NCI-H2227 (cell line): ENCODE measurements around the gene PUS7.
"Not testable (repeated sequence)": the region's sequence is repeated elsewhere in the genome, so short reads cannot be mapped to it uniquely, and the experiment has no call there.

ENCODE experiments used
- DNase-seq: peaks from one replicate; lab custom pipeline; 2025; ENCODE audit not compliant: unreplicated experiment; lab: John Stamatoyannopoulos, UW

Gene PUS7

DNA sequence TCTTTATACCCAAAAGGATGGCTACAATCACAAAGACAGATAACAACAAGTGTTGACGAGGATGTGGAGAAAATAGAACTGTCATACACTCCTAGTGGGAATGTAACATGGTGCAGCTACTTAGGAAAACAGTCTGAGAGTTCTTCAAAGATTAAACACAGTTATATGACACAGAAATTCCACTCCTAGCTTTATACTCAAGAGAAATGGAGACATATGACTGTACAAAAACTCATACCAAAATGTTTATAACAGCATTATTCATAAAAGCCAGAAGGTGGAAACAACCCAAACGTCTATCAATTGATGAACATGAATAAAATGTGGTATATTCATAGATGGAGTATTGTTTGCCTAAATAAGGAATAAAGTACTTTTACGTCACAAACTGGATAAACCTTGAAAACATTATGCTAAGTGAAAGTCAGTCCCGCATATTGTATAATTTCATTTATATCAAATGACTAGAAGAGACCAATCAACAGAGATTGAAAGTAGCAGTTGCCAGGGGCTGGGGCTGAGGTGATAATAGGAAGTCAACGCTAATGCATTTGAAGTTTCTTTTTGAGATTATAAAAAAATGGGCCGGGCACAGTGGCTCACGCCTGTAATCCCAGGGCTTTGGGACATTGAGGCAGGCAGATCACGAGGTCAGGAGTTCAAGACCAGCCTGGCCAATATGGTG, 71.8 kb downstream of the PUS7 start:
- DNase-seq = no peak

DNA sequence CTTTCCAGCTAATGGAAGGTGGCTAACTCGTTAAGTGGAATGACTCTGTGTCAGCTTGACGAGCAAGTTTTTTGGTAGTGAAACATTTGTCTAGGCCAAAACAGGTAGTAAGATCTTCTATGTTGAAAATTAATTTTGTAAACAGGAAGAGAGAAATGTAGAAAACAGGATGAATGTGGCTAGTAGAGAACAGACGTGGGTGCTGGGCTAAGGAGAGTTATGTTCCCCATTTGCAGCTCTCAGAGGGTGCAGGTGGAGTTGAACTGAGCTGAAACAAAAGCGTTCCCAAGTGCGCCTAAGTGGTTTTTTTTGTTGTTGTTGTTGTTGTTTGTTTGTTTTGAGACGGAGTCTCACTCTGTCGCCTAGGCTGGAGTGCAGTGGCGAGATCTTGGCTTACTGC, 73.9 kb downstream of the PUS7 start:
- DNase-seq = no peak

DNA sequence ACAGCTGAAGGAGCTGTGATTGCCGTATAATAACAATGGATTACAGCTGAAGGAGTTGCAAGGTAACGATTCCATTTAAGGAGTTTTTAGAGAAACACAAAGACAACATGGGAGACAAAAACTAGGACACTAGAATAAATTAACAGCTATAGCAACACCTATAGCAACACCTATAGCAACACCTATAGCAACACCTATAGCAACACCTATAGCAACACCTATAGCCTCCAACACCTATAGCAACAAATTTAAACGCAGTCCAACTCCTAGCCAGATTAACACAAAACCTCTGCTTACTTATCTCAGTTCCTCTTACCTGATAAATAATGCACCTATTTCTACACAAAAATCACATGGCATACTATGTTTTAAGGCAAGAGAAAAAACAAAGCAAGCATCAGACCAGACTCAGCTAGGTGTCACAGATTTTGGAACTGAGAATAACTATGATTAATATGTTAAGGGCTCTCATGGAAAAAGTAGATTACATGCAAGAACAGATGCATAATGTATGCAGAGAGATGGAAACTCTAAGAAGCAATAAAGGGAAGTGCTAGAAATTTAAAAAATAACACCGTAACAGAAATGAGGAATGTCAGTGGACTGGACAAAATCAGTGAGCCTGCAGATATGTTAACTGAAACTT, 77.6 kb downstream of the PUS7 start:
- peak; percentile 18 for DNase-seq

DNA sequence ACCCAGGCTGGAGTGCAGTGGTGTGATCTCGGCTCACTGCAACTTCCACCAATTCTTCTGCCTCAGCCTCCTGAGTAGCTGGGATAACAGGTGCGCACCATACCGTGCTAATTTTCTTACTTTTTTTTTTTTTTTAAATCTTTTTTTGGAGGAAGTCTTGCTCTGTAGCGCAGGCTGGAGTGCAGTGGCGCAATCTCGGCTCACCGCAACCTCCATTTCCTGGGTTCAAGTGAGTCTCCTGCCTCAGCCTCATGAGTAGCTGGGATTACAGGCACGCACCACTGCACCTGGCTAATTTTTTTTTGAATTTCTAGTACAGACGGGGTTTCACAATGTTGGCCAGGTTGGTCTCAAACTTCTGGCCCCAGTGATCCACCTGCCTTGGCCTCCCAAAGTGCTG, 79.9 kb downstream of the PUS7 start:
- not testable (repeated sequence) for DNase-seq

DNA sequence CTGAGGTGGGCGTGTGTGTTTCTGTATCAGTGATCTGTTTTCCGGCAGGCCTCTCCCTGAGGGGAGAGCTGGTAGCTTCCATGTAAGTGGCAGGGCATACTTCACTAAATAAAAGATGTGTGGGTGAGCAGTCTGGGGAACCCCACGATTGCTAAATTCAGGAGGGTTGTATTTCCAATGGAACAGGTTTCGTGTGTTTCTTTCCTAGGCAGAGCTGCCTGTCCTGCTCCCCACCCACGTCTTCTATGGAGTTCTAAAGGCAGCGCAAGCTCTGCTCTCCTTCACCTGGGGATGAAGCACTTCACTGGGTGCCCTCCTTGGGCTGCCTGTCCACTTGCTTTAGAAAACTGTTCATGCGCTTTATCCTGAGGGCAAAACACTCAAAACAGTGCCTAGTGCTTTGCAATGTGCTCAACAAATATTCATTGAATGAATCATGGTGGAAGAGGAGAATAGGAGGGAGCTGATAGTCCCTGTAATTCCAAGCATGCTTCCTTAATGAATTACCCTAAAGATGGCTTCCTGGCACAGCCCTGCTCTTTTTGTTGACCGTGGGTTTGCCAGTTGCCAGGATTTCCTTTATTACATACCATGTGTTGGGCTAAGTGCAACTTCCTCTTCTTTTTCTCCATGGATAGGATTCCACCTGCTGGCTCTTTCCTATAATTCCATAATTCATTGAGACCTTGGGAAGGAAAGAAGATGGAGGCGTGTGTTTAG, 82.7 kb downstream of the PUS7 start:
- no peak for DNase-seq

DNA sequence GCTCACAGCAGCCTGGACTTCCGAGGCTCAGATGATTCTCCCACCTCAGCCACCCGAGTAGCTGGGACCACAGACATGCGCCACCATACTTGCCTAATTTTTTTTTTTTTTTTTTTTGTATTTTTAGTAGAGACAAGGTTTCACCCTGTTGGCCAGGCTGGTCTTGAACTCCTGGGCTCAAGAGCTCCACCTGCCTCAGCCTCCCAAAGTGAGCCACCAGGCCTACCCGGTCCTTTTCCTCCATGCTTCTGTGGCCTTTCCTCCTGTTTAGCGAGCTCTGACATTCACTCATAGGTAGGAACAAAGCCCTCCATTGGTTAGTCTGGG, 83.3 kb downstream of the PUS7 start:
- no peak for DNase-seq

DNA sequence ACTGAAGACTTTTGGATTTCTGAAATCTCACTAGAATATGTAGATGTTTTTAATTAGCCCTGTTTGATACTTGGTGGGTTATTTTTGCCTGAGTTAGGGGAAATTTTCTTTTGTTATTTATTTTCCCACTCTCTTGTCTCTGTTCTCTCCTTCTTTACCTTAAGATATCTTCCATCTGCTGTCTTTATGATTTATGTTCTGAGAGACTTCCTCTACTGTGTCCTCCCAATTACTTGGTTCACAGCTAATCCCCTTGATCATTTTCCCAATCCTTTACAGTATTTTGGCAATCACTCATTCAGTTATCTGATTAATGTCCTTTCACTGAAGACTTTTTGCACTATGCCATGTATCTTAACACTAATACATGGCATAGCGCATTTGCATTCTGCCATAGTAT, 83.8 kb downstream of the PUS7 start:
- DNase-seq = no peak

DNA sequence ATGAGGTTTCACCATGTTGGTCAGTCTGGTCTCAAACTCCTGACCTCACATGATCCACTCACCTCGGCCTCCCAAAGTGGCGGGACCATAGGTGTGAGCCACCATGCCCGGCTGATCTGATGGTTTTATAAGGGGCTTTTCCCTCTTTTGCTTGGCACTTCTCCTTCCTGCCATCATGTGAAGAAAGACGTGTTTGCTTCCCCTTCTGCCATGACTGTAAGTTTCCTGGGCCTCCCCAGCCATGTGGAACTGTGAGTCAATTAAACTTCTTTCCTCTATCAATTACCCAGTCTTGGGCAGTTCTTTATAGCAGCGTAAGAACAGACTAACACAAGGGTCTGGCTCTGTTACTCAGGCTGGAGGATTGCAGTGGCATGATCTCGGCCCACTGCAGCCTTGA, 84.7 kb downstream of the PUS7 start:
- not testable (repeated sequence) for DNase-seq

DNA sequence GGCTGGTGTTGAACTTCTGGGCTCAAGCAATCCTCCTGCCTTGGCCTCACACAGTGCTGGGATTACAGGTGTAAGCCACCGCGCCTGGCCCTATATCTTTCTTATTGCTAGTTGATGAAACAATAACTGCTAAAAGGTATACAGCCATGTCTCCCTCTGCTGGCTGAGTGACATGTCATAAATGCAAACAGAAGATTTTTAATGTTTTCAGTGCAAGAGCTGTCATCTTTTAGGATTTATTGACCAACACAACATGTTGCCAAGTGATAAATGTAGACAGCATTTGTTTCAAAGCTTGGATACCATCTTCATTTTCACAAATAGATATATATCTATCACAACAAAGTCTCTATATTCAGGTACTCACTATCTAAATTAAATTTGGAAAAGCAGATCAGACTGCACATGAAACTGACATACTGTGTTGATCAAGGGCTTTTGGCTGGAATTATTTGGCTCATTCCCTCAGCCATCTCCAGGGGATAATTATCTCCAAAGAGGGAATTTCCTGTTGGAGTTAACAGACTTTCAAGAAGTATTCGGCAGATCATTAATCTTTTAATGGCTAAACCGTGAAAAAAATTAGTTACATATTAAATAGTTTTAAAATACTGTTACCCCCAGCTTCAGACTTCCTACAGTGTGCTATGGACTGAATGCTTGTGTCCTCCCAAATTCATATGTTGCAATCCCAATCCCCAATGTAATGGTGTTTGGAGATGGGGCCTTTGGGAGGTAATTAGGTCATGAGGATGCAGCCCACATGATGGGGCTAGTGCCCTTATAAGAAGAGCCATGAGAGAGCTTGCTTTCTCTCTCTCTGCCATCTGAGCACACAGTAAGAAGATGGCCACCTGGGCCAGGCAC, 92.1 kb downstream of the PUS7 start:
- DNase-seq = peak; percentile 61

DNA sequence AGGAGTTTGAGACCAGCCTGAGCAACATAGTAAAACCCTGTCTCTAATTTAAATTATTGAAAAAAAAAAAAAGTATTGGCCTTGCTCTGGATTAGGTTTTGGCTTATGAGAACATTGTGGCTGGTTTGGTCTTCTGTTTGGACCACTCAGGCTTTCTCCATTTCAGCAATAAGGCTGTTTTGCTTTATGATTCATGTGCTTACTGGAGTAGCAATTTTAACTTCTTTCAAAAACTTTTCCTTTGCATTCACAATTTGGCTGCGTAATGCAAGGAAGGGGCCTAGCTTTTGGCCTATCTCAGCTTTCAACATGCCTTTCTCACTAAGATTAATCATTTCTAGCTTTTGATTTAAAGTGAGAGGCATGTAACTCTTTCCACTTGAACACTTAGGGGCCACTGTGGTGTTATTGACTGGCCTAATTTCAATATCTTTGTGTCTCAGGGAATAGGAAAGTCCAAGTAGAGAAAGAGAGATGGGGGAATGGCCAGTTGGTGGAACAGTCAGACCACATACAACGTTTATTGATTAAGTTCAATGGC, 95.4 kb downstream of the PUS7 start:
- no peak for DNase-seq

DNA sequence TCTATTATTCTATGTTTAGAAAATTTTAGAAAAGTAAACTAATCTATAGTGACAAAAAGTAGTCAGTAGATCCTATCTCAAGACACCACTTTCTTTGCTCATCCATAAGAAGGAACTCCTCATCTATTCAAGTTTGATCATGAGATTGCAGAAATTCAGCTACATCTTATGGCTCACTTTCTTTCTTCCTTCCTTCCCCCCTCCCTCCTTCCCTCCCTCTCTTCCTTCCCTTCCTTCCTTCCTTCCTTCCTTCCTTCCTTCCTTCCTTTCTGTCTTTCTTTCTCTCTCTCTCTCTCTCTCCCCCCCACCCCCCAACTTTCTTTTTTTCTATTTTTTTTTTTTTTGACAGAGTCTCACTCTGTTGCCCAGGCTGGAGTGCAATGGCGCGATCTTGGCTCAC, 98.1 kb downstream of the PUS7 start:
- no peak for DNase-seq

DNA sequence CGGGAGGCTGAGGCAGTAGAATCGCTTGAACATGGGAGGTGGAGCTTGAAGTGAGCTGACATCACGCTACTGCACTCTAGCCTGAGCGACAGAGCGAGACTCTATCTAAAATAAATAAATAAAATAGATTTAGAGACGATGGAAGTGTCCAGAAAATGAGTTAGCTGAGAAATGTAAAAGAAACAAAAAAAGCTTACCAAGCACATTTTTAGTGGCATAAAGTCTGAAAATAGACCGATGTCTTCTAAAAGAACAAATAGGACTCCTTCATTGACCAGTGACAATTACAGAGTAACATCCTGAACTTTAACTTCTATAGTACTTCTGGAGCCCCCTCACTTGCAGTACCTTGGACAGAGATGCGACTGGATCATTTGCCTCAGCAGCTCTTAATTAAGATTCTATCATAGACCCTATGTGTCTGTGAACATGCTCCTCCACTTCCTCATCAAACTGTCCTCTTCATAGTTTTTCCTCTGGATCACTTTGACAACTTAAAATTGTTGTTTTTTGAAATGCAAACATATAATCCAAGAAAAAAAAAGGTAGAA, 108.1 kb downstream of the PUS7 start:
- DNase-seq = no peak

DNA sequence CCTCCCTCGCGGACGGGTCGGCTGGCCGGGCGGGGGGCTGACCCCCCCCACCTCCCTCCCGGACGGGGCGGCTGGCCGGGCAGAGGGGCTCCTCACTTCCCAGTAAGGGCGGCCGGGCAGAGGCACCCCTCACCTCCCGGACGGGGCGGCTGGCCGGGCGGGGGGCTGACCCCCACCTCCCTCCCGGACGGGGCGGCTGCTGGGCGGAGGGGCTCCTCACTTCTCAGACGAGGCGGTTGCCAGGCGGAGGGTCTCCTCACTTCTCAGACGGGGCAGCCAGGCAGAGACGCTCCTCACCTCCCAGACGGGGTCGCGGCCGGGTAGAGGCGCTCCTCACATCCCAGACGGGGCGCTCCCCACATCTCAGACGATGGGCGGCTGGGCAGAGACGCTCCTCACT, 111.3 kb downstream of the PUS7 start:
- not testable (repeated sequence) for DNase-seq

DNA sequence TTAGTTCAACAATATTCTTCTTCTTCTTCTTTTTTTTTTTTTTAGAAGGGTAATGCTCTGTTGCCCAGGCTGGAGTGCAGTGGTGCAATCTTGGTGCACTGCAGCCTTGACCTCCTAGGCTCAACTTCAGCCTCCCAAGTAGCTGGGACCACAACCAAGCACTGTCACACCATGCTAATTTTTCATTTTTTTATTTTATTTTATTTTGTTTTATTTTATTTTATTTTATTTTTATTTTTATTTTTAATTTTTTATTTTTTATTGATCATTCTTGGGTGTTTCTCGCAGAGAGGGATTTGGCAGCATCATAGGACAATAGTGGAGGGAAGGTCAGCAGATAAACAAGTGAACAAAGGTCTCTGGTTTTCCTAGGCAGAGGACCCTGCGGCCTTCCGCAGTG, 112.3 kb downstream of the PUS7 start:
- not testable (repeated sequence) for DNase-seq

DNA sequence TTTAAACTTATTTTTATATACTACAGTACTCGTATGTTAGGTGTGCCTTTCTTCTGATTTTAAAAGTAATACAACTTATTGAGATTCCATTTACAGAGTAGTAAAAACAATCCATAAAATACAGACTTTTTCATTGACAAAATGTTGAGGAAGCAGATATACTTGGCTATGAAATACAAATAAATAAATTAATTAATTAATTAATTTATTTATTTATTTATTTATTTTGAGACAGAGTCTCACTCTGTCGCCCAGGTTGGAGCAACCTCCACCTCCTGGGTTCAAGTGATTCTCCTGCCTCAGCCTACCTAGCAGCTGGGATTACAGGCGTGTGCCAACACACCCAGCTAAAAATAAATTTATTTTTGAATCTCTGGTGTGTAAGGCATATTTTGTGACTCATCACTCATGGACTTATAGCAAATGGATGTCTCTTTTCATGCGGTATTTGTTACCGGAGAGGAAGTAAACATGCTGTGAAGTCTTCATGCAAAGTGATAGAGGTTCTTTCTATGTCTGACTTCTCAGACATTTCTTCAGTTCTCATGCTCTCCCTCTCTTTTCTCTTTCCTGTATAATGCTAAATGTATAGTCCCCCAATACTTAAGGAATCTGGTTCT, 113.2 kb downstream of the PUS7 start:
- no peak for DNase-seq
